GM10266 (cell line): ENCODE data around the gene NRXN3.

ENCODE experiments used
- DNase-seq: peaks from one replicate; pipeline ENCODE4 v3.0.0; 2012; ENCODE audit errors: extremely low spot score
- TF ChIP-seq, protein P1 (sequence below): IDR thresholded peaks from 2 replicates; pipeline ENCODE4 v1.5.1; 2012; ENCODE audit warnings: mild to moderate bottlenecking, low read depth; ENCODE audit not compliant: control insufficient read depth, insufficient read depth; ENCODE audit errors: missing control alignments

Gene NRXN3

GRCh38 chr14:79599239-79599638 is 1429.1 kb downstream of the NRXN3 start:
- TF ChIP-seq, protein P1, sequence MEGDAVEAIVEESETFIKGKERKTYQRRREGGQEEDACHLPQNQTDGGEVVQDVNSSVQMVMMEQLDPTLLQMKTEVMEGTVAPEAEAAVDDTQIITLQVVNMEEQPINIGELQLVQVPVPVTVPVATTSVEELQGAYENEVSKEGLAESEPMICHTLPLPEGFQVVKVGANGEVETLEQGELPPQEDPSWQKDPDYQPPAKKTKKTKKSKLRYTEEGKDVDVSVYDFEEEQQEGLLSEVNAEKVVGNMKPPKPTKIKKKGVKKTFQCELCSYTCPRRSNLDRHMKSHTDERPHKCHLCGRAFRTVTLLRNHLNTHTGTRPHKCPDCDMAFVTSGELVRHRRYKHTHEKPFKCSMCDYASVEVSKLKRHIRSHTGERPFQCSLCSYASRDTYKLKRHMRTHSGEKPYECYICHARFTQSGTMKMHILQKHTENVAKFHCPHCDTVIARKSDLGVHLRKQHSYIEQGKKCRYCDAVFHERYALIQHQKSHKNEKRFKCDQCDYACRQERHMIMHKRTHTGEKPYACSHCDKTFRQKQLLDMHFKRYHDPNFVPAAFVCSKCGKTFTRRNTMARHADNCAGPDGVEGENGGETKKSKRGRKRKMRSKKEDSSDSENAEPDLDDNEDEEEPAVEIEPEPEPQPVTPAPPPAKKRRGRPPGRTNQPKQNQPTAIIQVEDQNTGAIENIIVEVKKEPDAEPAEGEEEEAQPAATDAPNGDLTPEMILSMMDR = no peak

DNA sequence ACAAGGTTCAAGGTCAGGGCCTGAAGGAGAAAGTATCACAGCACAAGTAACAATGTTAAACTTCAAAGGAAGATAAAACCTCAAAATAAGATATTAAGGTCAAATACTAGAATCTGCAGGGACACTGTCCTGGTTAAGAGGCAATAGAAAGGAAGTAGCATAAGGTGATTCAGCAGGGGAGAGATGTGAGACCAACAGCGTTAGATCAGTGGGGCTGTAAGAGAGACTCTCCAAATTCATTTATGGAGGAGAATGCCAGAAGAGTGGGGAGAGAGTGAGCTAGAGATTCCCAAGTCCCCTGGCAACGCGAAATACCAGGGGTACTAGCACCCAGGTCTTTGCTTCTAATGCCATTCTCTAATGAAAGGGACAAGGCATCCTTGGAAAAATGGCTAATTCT is 1430.2 kb downstream of the NRXN3 start:
- DNase-seq = no peak

More at GRCh38 chr14:79599239-79599638, 1429.1 kb downstream of the NRXN3 start:
- no peak for DNase-seq

DNA sequence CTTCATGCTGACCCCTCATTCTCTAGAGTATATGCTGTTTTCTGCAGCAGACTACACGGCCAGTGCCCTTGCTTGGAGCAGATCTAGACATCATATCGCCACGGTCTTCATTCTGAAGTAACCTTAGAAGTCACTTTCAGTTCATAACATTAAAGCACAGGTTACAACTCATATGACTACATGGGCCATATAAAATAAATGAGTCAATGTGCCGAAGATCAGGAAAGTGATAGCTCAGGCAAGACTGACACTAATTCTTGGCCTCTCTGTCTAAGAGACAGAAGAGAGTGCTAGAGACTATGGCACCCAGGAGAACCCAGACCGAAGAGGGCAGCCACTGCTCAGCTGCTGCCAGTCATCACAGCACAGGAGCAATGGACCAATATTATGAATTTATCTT is 1431.4 kb downstream of the NRXN3 start:
- TF ChIP-seq, protein P1 = no peak
- DNase-seq = no peak

More for the DNA sequence above, 1430.2 kb downstream of the NRXN3 start:
- TF ChIP-seq, protein P1 = no peak

- DNase-seq = no peak
- TF ChIP-seq, protein P1 = no peak
These were observed 1431.9 kb downstream of the NRXN3 start for GRCh38 chr14:79602045-79602444.

GRCh38 chr14:79602742-79603141 is 1432.6 kb downstream of the NRXN3 start:
- TF ChIP-seq, protein P1 = no peak
- no peak for DNase-seq

- no peak for DNase-seq
- TF ChIP-seq, protein P1 = no peak
These were observed 1435.7 kb downstream of the NRXN3 start for GRCh38 chr14:79605849-79606248.

- DNase-seq = no peak
- TF ChIP-seq, protein P1 = no peak
These were observed 1438.3 kb downstream of the NRXN3 start for GRCh38 chr14:79608446-79608845.
